Neuronal stem cell (in vitro differentiated cells): ENCODE results near the gene COL13A1.
A peak's percentile ranks its signal among the peaks of the same experiment; 100 is the strongest.

ENCODE experiments used
- DNase-seq: peaks from one replicate; pipeline ENCODE4 v3.0.0-alpha.2; 2013; ENCODE audit warnings: low spot score
- H2AFZ ChIP-seq: one replicate; pipeline ENCODE4 v1.6.1; 2013; ENCODE audit warnings: mild to moderate bottlenecking, low read length, inconsistent platforms
- H2AK5ac ChIP-seq: 2 replicates; pipeline ENCODE4 v1.6.1; 2013; ENCODE audit warnings: low read depth, mild to moderate bottlenecking, inconsistent platforms, low read length, moderate library complexity, mixed read lengths
- H2BK120ac ChIP-seq: 2 replicates; pipeline ENCODE4 v1.6.1; 2013; ENCODE audit warnings: low read depth, mild to moderate bottlenecking, inconsistent platforms, low read length, moderate library complexity, mixed read lengths
- H2BK12ac ChIP-seq: one replicate; pipeline ENCODE4 v1.6.1; 2013; ENCODE audit warnings: low read length, inconsistent platforms
- H2BK15ac ChIP-seq: 2 replicates; pipeline ENCODE4 v1.6.1; 2013; ENCODE audit warnings: mild to moderate bottlenecking, low read length, inconsistent platforms, mixed read lengths
- H2BK5ac ChIP-seq: one replicate; pipeline ENCODE4 v1.6.1; 2013; ENCODE audit warnings: inconsistent platforms, mild to moderate bottlenecking, low read length, moderate library complexity
- H3K14ac ChIP-seq: one replicate; pipeline ENCODE4 v1.6.1; 2013; ENCODE audit warnings: low read length, inconsistent platforms
- H3K18ac ChIP-seq: 2 replicates; pipeline ENCODE4 v1.6.1; 2013; ENCODE audit warnings: low read length, inconsistent platforms
- H3K23ac ChIP-seq: 2 replicates; pipeline ENCODE4 v1.6.1; 2013; ENCODE audit warnings: low read depth, mild to moderate bottlenecking, mixed read lengths, low read length, inconsistent platforms; ENCODE audit not compliant: poor library complexity
- H3K27ac ChIP-seq: replicated peaks from 3 replicates; pipeline ENCODE4 v1.5.1; 2013; ENCODE audit warnings: low read length, inconsistent platforms
- H3K27me3 ChIP-seq, 3 experiments: 2 replicates each; pipeline ENCODE4 v1.6.1; 2013; ENCODE audit warnings: low read length in 3 of 3, mild to moderate bottlenecking in 2 of 3, inconsistent platforms in 1 of 3, low read depth in 1 of 3, mixed read lengths in 1 of 3, moderate library complexity in 1 of 3; ENCODE audit not compliant: control insufficient read depth in 3 of 3, insufficient read depth in 3 of 3
- H3K36me3 ChIP-seq, 2 donors: replicated peaks in 1 of 2; 2 replicates each; pipeline ENCODE4 v1.6.1; 2013; ENCODE audit warnings: low read length in 2 of 2; ENCODE audit not compliant: control insufficient read depth in 2 of 2, insufficient read depth in 2 of 2
- H3K4ac ChIP-seq: 2 replicates; pipeline ENCODE4 v1.6.1; 2013; ENCODE audit warnings: inconsistent platforms, mild to moderate bottlenecking, low read length, moderate library complexity
- H3K4me1 ChIP-seq, 2 donors: 1 replicate in 1 of 2; 2 replicates in 1 of 2; pipeline ENCODE4 v1.6.1; 2013; ENCODE audit warnings: low read length in 2 of 2, low read depth in 1 of 2; ENCODE audit not compliant: control insufficient read depth in 2 of 2, insufficient read depth in 1 of 2
- H3K4me2 ChIP-seq: one replicate; pipeline ENCODE4 v1.6.1; 2013; ENCODE audit warnings: mild to moderate bottlenecking, low read length, inconsistent platforms; ENCODE audit not compliant: insufficient read depth, poor library complexity, severe bottlenecking
- H3K4me3 ChIP-seq, 2 donors: 2 replicates each; pipeline ENCODE4 v1.5.1; 2013; ENCODE audit warnings: low read length in 2 of 2, mild to moderate bottlenecking in 2 of 2, inconsistent platforms in 1 of 2, moderate library complexity in 1 of 2
- H3K79me1 ChIP-seq: one replicate; pipeline ENCODE4 v1.6.1; 2013; ENCODE audit warnings: low read depth, mild to moderate bottlenecking, inconsistent platforms, low read length, moderate library complexity
- H3K9ac ChIP-seq: one replicate; pipeline ENCODE4 v1.6.1; 2013; ENCODE audit warnings: mild to moderate bottlenecking, low read depth, low read length, inconsistent platforms; ENCODE audit not compliant: poor library complexity
- H3K9me3 ChIP-seq, 2 donors: replicated peaks in 1 of 2; 2 replicates each; pipeline versions ENCODE3 to v1.6.1; 2013; ENCODE audit warnings: low read length in 2 of 2, mild to moderate bottlenecking in 2 of 2, inconsistent platforms in 1 of 2, low read depth in 1 of 2, mixed read lengths in 1 of 2, moderate library complexity in 1 of 2; ENCODE audit not compliant: control insufficient read depth in 2 of 2, insufficient read depth in 1 of 2
- H4K8ac ChIP-seq: one replicate; pipeline ENCODE4 v1.6.1; 2013; ENCODE audit warnings: low read depth, mild to moderate bottlenecking, inconsistent platforms, low read length, moderate library complexity
- H4K91ac ChIP-seq: one replicate; pipeline ENCODE4 v1.6.1; 2013; ENCODE audit warnings: low read length, low read depth, mild to moderate bottlenecking, inconsistent platforms; ENCODE audit not compliant: poor library complexity
- WGBS, 2 donors: extraction: QIAGEN DNeasy Blood & Tissue Kit; methylation state at CpG; one replicate each; pipeline ENCODE4 v1.1.7; 2013; ENCODE audit warnings: missing lambda C conversion rate in 2 of 2, mixed read lengths in 1 of 2; ENCODE audit not compliant: insufficient read length in 2 of 2, insufficient replicate concordance in 1 of 2; ENCODE audit errors: extremely low coverage in 2 of 2; 5-methylcytosine and 5-hydroxymethylcytosine counted together

COL13A1 gene

DNA sequence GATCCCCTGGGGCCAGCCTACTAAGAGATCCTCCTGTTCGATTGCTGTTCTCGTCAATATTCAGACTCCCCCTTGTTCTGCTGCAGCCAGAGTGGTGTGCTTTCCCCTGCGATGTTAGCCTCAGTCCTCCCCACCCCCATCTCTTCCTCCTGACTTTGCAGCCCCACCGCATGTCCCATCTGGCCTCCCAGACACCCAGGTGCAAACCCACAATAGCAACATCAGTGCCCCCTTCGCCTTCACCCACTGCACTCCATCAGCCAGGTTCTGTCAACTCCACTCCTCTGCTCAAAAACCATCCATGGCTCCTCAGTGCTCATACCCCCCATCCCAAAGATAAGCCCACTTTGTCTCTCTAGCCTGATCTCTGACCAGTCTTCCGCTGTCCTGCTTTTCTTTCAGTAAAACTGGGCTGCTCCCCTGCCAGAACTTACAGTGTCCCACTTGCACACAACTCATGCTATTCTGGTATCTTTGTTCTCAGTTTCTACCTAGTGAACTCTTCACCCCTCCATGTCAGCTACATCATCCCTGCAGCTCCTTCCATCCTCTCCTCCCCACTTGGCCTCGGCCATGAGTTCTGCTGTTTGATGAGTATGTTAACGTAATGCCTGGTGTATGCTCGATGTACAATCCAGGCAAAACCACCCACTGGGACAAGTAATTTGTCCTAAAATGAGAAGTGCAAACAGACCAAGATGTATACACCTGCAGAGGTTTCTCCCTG is 26.6 kb downstream of the COL13A1 start:
- H2BK15ac ChIP-seq, result no peak overlapping the region
- no peak overlapping the region for H3K23ac ChIP-seq
- H4K8ac ChIP-seq, result no peak overlapping the region
- H3K4me1 ChIP-seq, result peaks cover 0 to 7% of the 10 kb centered on the region in 2 donors
- no peak overlapping the region for H2BK5ac ChIP-seq
- no peaks in the 10 kb centered on the region for H3K27me3 ChIP-seq
- no peak overlapping the region for H3K27ac ChIP-seq
- H3K9me3 ChIP-seq, result no peaks in the 10 kb centered on the region
- H3K9ac ChIP-seq, result no peak overlapping the region
- no peak overlapping the region for H2BK12ac ChIP-seq
- no peaks in the 10 kb centered on the region for H3K79me1 ChIP-seq
- H3K14ac ChIP-seq, result no peak overlapping the region
- H3K4ac ChIP-seq, result no peak overlapping the region
- H3K4me3 ChIP-seq, result peak overlapping the region in 1 of 2 donors; percentile 27
- no peak overlapping the region for H2AK5ac ChIP-seq
- no CpG with 5 or more reads among the region's 9 CpGs for WGBS, 2 donors
- H4K91ac ChIP-seq, result no peak overlapping the region
- DNase-seq, result no peak
- H2BK120ac ChIP-seq, result no peak overlapping the region
- H3K18ac ChIP-seq, result peak overlapping the region; percentile 32
- no peak overlapping the region for H3K4me2 ChIP-seq
- H3K36me3 ChIP-seq, result no peaks in the 10 kb centered on the region
- no peak overlapping the region for H2AFZ ChIP-seq

DNA sequence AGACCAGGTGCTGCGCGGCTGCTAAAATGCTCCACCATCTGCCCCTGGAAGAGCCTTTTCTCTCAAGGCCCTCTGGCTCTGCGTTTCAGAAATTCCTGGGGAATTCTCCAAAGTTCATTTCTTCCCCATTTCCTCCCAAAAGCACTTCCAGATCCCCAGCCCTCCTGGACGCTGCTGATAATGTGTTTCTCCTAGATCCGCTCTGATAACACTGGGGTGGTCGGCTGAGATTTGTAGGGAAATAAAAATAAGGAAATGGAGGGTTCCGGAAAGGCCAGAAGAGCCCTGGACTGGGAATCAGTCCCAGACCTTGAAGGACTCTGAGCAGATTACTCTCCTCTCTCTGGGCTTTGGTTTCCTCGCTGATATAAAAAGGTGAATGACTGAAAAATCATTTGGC is 28.1 kb downstream of the COL13A1 start:
- H3K4me1 ChIP-seq, result peaks cover 0 to 7% of the 10 kb centered on the region in 2 donors
- H3K4me2 ChIP-seq, result no peak overlapping the region
- no peak overlapping the region for H2BK5ac ChIP-seq
- H3K18ac ChIP-seq, result no peak overlapping the region
- H3K14ac ChIP-seq, result no peak overlapping the region
- H2AK5ac ChIP-seq, result peak overlapping the region; percentile 56
- H2BK120ac ChIP-seq, result no peak overlapping the region
- H4K8ac ChIP-seq, result no peak overlapping the region
- H2BK12ac ChIP-seq, result no peak overlapping the region
- H3K23ac ChIP-seq, result no peak overlapping the region
- no peak overlapping the region for H3K9ac ChIP-seq
- no peak overlapping the region for H2BK15ac ChIP-seq
- H3K27ac ChIP-seq, result no peak overlapping the region
- H4K91ac ChIP-seq, result no peak overlapping the region
- H3K4ac ChIP-seq, result no peak overlapping the region
- H3K79me1 ChIP-seq, result no peaks in the 10 kb centered on the region
- no CpG with 5 or more reads among the region's 8 CpGs for WGBS, 2 donors
- no peak overlapping the region for H3K4me3 ChIP-seq
- H2AFZ ChIP-seq, result no peak overlapping the region
- H3K9me3 ChIP-seq, result no peaks in the 10 kb centered on the region
- no peaks in the 10 kb centered on the region for H3K36me3 ChIP-seq
- no peaks in the 10 kb centered on the region for H3K27me3 ChIP-seq
- no peak for DNase-seq

DNA sequence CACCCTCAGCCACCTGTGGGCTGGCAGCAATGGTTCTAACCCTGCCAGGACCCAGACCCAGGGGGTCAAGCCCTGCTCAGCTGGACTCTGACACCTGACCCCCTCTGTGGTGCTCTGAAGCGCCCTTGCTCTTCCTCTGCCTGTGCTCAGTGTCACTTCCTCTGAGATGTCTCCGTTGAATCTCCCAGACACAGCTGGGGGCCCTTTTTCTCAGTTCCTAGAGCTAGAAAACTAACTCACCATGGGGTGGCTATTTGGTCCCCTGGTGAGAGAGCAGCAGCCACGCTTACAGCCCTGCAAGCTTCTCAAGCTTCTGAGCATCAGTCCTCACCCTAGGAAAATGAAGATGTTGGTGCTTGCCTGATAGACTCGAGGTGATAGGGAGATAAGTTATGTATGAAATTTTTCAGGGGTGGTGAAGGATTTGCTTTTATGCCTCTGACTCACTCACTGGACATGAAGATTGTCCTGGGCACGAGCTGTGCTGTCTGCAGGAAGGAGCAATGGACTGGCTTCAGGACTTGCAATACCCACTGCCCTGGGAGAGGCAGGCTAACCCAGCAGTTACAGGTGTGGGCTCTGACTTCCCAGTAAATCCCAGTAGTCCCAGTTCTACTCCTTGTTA is 29.6 kb downstream of the COL13A1 start:
- Histone ChIP-seq H2AFZ (no peak overlapping the region), H4K91ac (no peak overlapping the region), H4K8ac (no peak overlapping the region), H3K9ac (no peak overlapping the region), H2AK5ac (no peak overlapping the region), H3K4me1 (peaks cover 0 to 7% of the 10 kb centered on the region in 2 donors), H3K79me1 (no peaks in the 10 kb centered on the region), H2BK5ac (no peak overlapping the region), H3K27me3 (no peaks in the 10 kb centered on the region), H2BK120ac (no peak overlapping the region), H3K36me3 (no peaks in the 10 kb centered on the region), H3K4me2 (no peak overlapping the region), H3K27ac (no peak overlapping the region), H3K18ac (no peak overlapping the region), H3K23ac (no peak overlapping the region), H3K9me3 (no peaks in the 10 kb centered on the region), H3K14ac (no peak overlapping the region), H2BK12ac (no peak overlapping the region), H3K4me3 (no peak overlapping the region), H3K4ac (no peak overlapping the region), H2BK15ac (no peak overlapping the region)
- no CpG with 5 or more reads among the region's 5 CpGs for WGBS, 2 donors
- no peak for DNase-seq

DNA sequence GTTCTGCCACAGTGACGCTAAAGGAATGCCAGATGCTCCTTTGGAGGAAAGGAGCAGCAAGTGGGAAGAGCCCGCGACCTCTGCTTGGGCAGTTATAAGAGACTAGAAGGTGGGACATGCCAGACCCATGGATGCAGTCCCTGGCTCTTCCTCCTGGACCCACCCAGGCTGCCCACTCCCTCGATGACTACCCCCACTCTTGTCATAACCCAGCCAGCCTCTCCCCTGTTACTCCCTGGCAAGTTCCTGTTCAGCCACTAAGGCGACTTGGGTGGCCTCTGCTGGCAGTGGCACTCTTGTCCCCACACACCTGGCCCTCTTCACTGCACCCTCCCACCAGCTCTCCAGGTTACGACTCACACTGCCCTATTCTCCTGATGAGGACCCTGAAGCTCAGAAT is 33.5 kb downstream of the COL13A1 start:
- H3K4ac ChIP-seq, result no peak overlapping the region
- no peak overlapping the region for H3K27ac ChIP-seq
- H3K36me3 ChIP-seq, result no peaks in the 10 kb centered on the region
- no CpG with 5 or more reads among the region's 6 CpGs for WGBS, 2 donors
- no peak overlapping the region for H2AFZ ChIP-seq
- H3K27me3 ChIP-seq, result peaks cover 0 to 4% (median 0%) of the 10 kb centered on the region in 3 experiments
- no peak overlapping the region for H3K4me3 ChIP-seq
- H4K91ac ChIP-seq, result no peak overlapping the region
- peak overlapping the region; percentile 12 for H2BK12ac ChIP-seq
- peak overlapping the region; percentile 25 for H2BK15ac ChIP-seq
- H3K9ac ChIP-seq, result no peak overlapping the region
- no peak overlapping the region for H3K4me2 ChIP-seq
- peaks cover 14 to 20% of the 10 kb centered on the region in 2 donors for H3K4me1 ChIP-seq
- H3K9me3 ChIP-seq, result no peaks in the 10 kb centered on the region
- H2AK5ac ChIP-seq, result peak overlapping the region; percentile 30
- DNase-seq, result no peak
- no peaks in the 10 kb centered on the region for H3K79me1 ChIP-seq
- H3K18ac ChIP-seq, result peak overlapping the region; percentile 41
- H4K8ac ChIP-seq, result no peak overlapping the region
- H2BK5ac ChIP-seq, result no peak overlapping the region
- H2BK120ac ChIP-seq, result no peak overlapping the region
- H3K23ac ChIP-seq, result no peak overlapping the region
- no peak overlapping the region for H3K14ac ChIP-seq
